NB4 (cell line): Measurements from ENCODE around the gene PPIL1.

ENCODE experiments used
- DNase-seq: peaks from one replicate; pipeline ENCODE4 v3.0.0; 2010; ENCODE audit warnings: low read depth
- H3K4me3 ChIP-seq: one replicate; pipeline ENCODE4 v1.5.1; 2011; ENCODE audit warnings: mild to moderate bottlenecking, low read depth, low read length, moderate library complexity
- MAX ChIP-seq: IDR thresholded peaks from 2 replicates; pipeline ENCODE4 v1.6.1; 2011; ENCODE audit warnings: low read depth, low read length
- MYC ChIP-seq: IDR thresholded peaks from 2 replicates; pipeline ENCODE4 v1.6.1; 2011; ENCODE audit warnings: low read depth, low read length
- POLR2A ChIP-seq: IDR thresholded peaks from 2 replicates; pipeline ENCODE4 v1.6.1; 2011; ENCODE audit warnings: mild to moderate bottlenecking; ENCODE audit not compliant: insufficient read length; ENCODE audit errors: extremely low read depth
- TF ChIP-seq, protein P1 (sequence below): IDR thresholded peaks from one replicate; pipeline ENCODE4 v1.5.1; 2012; ENCODE audit warnings: low read depth, low read length

PPIL1 gene

DNA sequence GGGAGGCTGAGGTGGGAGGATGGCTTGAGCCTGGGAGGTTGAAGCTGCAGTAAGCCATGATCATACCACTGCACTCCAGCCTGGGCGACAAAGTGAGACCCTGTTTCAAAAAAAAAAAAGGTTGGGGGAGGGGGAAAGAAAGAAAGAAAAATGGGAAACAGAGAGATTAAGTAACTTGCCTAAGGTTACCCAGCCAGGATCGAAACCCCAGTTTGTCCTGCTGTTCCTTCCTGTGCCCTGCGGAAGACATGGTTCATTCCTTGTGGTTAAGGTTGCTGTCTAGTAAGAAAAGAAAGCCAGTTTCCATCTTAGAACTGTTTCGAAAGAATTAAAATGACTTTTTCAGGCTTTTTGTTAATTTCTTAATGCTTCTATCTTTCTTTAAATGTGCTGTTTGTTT is 41.0 kb upstream of the PPIL1 start:
- TF ChIP-seq MYC (no peak), MAX (no peak), POLR2A (no peak)
- TF ChIP-seq, protein P1, sequence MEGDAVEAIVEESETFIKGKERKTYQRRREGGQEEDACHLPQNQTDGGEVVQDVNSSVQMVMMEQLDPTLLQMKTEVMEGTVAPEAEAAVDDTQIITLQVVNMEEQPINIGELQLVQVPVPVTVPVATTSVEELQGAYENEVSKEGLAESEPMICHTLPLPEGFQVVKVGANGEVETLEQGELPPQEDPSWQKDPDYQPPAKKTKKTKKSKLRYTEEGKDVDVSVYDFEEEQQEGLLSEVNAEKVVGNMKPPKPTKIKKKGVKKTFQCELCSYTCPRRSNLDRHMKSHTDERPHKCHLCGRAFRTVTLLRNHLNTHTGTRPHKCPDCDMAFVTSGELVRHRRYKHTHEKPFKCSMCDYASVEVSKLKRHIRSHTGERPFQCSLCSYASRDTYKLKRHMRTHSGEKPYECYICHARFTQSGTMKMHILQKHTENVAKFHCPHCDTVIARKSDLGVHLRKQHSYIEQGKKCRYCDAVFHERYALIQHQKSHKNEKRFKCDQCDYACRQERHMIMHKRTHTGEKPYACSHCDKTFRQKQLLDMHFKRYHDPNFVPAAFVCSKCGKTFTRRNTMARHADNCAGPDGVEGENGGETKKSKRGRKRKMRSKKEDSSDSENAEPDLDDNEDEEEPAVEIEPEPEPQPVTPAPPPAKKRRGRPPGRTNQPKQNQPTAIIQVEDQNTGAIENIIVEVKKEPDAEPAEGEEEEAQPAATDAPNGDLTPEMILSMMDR: no peak
- no peak overlapping the region for H3K4me3 ChIP-seq
- no peak for DNase-seq

- no peak for DNase-seq
- TF ChIP-seq MAX (no peak), MYC (no peak), POLR2A (no peak)
- TF ChIP-seq, protein P1: no peak
- H3K4me3 ChIP-seq: no peak overlapping the region
Measured at GRCh38 chr6:36914227-36914794, 39.7 kb upstream of the PPIL1 start.

- no peak for DNase-seq
- TF ChIP-seq, protein P1: no peak
- H3K4me3 ChIP-seq: no peak overlapping the region
Measured at GRCh38 chr6:36913082-36913481, 38.5 kb upstream of the PPIL1 start.

DNA sequence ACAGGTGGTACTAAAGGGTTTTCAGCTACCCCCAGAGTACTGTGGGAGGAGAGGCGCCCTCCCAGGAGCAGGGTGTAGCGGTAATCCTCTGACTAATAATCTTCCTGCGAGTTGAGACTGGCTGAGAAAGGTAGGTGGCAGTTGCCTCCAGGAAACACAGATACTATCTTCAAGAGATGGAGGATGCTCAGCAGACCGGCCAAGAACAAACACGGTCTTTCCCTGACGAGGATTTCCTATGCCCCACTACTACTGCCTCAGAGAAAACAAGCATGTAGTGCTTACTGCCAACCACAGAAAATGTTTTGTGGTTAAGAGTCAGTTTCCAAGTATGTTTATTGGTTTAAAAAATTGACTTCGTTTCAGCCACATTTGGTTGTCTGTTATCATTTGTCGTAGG is 38.0 kb upstream of the PPIL1 start:
- no peak overlapping the region for H3K4me3 ChIP-seq
- no peak for TF ChIP-seq POLR2A
- TF ChIP-seq MAX: no peak
- no peak for TF ChIP-seq MYC
- TF ChIP-seq, protein P1: no peak
- no peak for DNase-seq

GRCh38 chr6:36912030-36912454 is 37.4 kb upstream of the PPIL1 start:
- TF ChIP-seq POLR2A: no peak
- TF ChIP-seq, protein P1: no peak
- no peak overlapping the region for H3K4me3 ChIP-seq
- DNase-seq: peak; percentile 68

DNA sequence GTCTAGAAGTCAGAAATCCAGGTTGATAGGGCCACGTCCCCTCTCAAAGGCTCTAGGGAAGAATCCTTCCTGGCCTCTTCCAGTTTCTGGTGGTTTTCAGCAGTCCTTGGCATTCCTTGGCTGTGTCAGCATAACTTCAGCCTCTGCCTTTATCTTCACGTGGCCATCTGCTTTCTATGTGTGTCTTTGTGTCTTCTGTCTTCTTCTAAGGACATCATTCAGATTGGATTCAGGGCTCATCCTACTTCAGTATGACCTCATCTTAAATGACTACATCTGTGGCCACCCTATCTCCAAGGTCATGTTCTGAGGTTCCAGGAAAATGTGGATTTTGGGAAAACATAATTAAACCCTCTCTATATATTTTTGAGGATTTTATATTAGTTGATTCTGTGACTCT is 34.1 kb upstream of the PPIL1 start:
- H3K4me3 ChIP-seq: no peak overlapping the region
- no peak for DNase-seq
- TF ChIP-seq POLR2A: no peak
- TF ChIP-seq MAX: no peak
- TF ChIP-seq MYC: no peak
- TF ChIP-seq, protein P1: no peak
